ENCODE data around the gene FUT7. TPM values are rescaled to one million over a fixed set of nuclear protein-coding genes. Genes with fewer than 3 reads are reported as not detected.

The FUT7 gene
- total and polyA plus RNA-seq, 3 donors from 2014 or later, result 0.06 to 0.24 (median 0.24) TPM

GRCh38 chr9:137022662-137023008 is 9.3 kb downstream of the FUT7 start:
- no peak for TF ChIP-seq POLR2A (IDR thresholded peaks at IDR 0.05)
- TF ChIP-seq CTCF (IDR thresholded peaks at IDR 0.05), result no peak
- intact Hi-C loops (cut with DNase I; ENCODE audit: low total_unique reads), result no loop called here
- H3K4me1 ChIP-seq, result peaks cover 15% of the 10 kb centered on the region
- no peaks in the 10 kb centered on the region for H3K27me3 ChIP-seq
- no peaks in the 10 kb centered on the region for H3K9me3 ChIP-seq
- H3K27ac ChIP-seq, result no peak overlapping the region
- H3K4me3 ChIP-seq, result no peak overlapping the region
- no peaks in the 10 kb centered on the region for H3K36me3 ChIP-seq (ENCODE audit: low read depth, missing control alignments)
- 83 to 95% methylated on average over 9 to 22 of the region's 23 CpGs for WGBS, 2 donors
- DNase-seq, result no peak

GRCh38 chr9:137021979-137022661 is 9.8 kb downstream of the FUT7 start:
- intact Hi-C loops (cut with DNase I; ENCODE audit: low total_unique reads), result no loop called here
- no peaks in the 10 kb centered on the region for H3K27me3 ChIP-seq
- DNase-seq, result peak; percentile 63
- H3K27ac ChIP-seq, result no peak overlapping the region
- H3K36me3 ChIP-seq (ENCODE audit: low read depth, missing control alignments), result no peaks in the 10 kb centered on the region
- WGBS, 2 donors, result 69 to 86% methylated on average over 10 to 30 of the region's 30 CpGs
- no peak overlapping the region for H3K4me3 ChIP-seq
- TF ChIP-seq POLR2A (IDR thresholded peaks at IDR 0.05), result no peak
- no peak for TF ChIP-seq CTCF (IDR thresholded peaks at IDR 0.05)
- H3K9me3 ChIP-seq, result no peaks in the 10 kb centered on the region
- peaks cover 12% of the 10 kb centered on the region for H3K4me1 ChIP-seq

- Histone ChIP-seq H3K36me3 (ENCODE audit: low read depth, missing control alignments) (no peaks in the 10 kb centered on the region), H3K27me3 (no peaks in the 10 kb centered on the region), H3K4me3 (no peak overlapping the region), H3K4me1 (peaks cover 7% of the 10 kb centered on the region), H3K9me3 (no peaks in the 10 kb centered on the region), H3K27ac (no peak overlapping the region)
- TF ChIP-seq CTCF (IDR thresholded peaks at IDR 0.05), result no peak
- no peak for TF ChIP-seq POLR2A (IDR thresholded peaks at IDR 0.05)
- intact Hi-C loops (cut with DNase I; ENCODE audit: low total_unique reads), result no loop called here
- no peak for DNase-seq
- WGBS, 2 donors, result 79 to 94% methylated on average over 3 to 6 of the region's 6 CpGs
Measured at GRCh38 chr9:137021568-137021978, 10.3 kb downstream of the FUT7 start.

DNA sequence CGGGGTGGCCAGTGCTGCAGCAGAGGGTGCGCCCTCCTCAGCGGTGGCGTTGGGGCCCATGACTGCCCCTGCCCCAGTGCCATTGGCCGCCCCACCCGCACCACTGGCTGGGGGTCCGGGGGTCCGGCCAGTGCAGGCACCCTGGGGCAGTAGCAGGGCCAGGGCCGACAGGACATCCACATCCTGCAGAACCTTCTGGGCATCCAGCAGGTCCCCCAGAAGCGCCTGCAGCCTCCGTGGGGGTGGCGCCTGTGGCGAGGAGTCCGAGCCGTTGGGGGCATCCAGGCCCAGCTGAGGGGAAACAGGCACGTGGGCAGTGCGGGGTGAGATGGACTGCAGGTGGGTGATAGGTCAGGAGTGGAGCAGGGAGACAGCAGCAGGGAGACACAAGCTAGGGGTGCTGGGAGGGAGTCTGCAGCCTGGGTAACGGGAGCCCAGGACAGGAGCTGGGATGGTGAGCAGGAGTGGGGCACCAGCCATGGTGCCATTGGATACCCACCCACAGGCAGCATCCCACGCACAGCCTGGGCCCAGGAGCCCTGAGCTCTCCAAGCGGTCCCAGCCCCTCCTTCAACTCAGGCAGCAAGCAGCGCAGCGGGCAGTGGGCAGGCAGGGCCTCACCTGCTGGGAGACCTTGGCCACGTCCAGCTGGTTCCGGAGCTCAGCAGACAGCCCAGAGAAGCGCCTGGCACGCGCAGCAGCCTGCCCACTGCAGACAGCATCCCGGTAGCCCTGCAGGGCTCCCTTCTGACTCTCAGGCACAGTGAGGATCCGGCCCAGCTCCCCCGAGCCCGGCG is 10.9 kb downstream of the FUT7 start:
- intact Hi-C loops (cut with DNase I; ENCODE audit: low total_unique reads), result no loop called here
- H3K36me3 ChIP-seq (ENCODE audit: low read depth, missing control alignments), result no peaks in the 10 kb centered on the region
- no peak overlapping the region for H3K27ac ChIP-seq
- H3K4me1 ChIP-seq, result peaks cover 6% of the 10 kb centered on the region
- TF ChIP-seq POLR2A (IDR thresholded peaks at IDR 0.05), result no peak
- no peak for TF ChIP-seq CTCF (IDR thresholded peaks at IDR 0.05)
- DNase-seq, result no peak
- no peaks in the 10 kb centered on the region for H3K9me3 ChIP-seq
- WGBS, 2 donors, result 89 to 94% methylated on average over 3 to 32 of the region's 32 CpGs
- no peak overlapping the region for H3K4me3 ChIP-seq
- H3K27me3 ChIP-seq, result no peaks in the 10 kb centered on the region
